ENCODE data around the gene TAS2R31.

Gene TAS2R31

DNA sequence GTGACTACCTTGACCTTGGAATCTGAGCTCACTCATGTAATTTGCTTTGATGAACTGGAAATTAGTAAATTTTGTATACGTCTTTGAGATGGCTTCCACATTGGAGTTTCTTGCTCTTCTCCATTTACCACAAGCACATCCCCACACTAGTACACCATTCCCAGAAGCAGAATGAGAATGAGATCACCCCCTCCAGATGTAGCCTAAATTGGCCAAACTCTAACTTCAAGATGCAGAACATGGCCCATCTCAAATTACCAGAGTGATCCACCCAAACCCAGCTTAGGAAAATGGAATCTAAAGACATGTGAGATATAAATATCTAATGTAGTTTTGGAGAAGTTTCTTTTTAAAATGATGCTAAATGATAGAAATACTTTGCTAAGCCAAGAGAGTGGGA, 23.6 kb downstream of the TAS2R31 start:
- no peak for DNase-seq (ENCODE audit: low read depth in 2 of 2)

DNA sequence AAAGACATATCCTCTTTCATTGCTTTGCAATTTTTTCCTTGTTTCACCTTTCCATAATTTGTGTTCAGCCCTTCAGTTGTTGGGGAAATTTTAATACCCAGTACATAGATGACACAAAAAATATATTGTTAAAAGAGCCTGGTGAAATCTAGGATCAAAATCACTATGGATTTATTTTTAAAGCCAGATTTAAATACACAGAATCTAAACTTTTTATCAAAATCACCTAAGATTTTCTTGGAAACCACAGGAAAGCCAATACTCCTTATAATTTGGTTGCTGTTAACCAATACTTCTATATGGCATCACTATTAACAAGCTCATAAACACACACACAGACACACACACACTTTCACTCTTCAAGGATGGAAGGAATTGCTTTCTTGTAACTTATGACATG, 33.0 kb downstream of the TAS2R31 start, which contains the start of gene TAS2R20:
Gene TAS2R20 (minus strand): TSS at position 101 of the 400 bp plus-strand sequence. CDS start 429 bp downstream, outside the sequence.
- DNase-seq (ENCODE audit: low read depth in 2 of 2) = no peak

- no peak for DNase-seq (ENCODE audit: low read depth in 2 of 2)
Observed at GRCh38 chr12:10994307-10994706, 36.9 kb downstream of the TAS2R31 start.

GRCh38 chr12:10989107-10989506, 42.1 kb downstream of the TAS2R31 start:
- no peak for DNase-seq (ENCODE audit: low read depth in 2 of 2)

DNA sequence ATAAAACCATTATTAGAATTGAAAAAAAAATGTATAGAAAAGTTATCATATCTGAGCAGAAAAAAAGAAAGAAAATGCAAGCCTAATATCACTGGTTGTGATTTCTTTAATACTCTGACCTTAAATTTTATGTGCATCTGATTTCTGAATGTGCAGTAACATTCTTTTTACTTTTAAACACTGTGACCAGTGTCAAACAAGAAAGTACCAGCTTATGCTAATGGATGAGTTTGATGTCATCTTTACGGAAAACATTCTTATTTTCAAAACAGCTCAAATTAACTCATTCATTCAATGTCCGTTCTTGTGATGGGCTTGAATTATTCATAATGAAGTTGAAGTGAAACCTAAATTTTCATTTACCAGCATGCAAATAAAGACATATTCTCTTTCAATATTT, 44.4 kb downstream of the TAS2R31 start, which contains the start of gene TAS2R50:
Gene TAS2R50 (minus strand): TSS at position 101 of the 400 bp plus-strand sequence. CDS start 52 bp downstream, at position 49.
- DNase-seq (ENCODE audit: low read depth in 2 of 2) = no peak

DNA sequence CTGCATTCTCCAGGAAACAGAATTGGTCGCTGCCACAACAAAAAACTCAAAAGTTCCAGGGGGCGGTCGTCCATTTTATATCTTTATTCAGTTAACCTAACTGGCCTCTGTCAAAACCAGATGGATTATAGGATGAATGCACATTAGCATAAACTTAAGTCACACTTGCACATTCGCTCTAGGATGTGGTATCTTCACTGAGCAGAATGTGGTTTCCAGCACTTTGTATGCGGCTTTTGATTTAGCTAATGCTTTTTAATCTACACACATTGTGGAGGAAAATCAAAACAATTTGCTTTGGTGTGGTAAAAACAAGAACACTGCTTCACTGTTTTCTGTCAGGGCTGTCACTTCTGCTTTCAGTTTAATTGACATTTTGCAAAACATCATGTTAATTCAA, 49.0 kb downstream of the TAS2R31 start:
- no peak for DNase-seq (ENCODE audit: low read depth in 2 of 2)
